A549 treated with AZD9567 at 1 μM for 4 hours (cell line): Measurements from ENCODE around the gene CHCT1. TPM values are rescaled to one million over a fixed set of nuclear protein-coding genes. Genes with fewer than 3 reads are reported as not detected.

Experiments used
- total RNA-seq: library from RNA; stranded (reverse); fragments of 200-300 nt; extraction: Qiagen RNA extraction; gene quantifications from 5 replicates; pipeline ENCODE4 v1.2.3, GENCODE V29; 2022; ENCODE audit not compliant: insufficient read depth

The CHCT1 gene
- 0.13 to 0.46 TPM (median 0.27 TPM) in 3 of 5 replicates, not detected in the others for total RNA-seq

DNA sequence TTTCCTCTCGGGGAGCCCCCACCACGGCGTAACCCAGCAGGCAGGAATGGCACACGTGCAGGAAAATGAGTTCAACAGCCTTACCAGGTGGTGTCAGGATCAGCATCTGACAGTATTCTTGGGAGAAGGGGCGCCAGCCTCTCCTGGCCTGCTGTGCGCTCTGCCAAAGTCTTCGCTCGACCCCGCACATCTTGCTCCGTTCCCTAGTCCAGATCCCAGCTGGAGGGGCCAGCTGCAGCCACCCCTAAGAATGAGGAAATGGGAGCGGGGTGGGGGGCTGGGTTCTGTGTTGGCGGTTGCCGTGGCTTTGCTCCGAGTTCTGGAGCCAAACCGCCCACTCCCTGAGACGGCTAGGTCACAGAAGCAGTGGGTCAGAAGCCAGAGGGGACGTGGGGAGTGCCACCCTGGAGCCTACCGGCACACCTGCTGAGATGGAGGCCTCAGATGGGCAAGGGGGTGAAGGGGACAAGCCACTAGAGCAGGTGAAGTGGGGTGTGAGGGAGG lies at the start of gene CHCT1:
Gene CHCT1 (plus strand): TSS at position 328 of the 504 bp plus-strand sequence. CDS start 104 bp downstream, at position 432.

DNA sequence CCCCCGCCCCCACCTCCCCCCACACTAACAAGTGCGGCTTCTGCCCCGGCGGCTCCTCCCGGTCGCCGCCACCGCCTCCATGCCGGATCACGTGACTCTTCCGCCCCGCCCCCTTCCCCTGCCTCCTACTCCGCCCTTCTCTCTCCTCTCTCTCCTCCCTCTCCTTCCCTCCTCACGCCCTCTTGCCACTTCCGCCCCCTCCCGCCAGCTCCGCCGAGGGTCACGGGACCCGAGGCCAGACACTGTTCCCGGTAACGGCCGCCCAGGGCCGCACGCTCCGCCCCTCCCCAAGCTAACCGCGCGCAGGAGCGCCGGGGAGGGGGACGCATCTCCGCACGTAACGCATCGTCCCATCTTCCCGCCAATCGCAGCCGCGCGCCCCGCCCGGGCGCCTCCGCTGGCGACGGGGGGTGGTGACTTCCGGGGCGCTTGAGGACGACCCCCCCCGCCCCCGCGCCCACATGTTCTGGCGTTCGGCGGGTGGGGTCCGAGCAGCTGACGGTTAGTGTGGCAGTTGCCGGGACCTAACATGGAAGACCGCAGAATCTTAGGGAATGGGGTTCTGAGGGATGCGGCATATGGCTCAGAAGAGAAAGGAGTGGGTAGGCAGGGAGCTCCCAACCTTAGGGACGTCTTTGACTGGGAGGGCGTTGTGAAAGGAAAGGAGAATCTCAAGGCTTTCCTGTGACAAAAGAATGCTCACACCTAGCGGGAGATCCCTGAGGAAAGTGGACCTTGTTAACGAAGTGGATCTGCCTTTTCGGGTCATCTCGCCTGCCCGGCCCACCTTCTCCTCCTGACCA lies 30.0 kb upstream of the CHCT1 start, which contains the start of gene USP32:
Gene USP32 (minus strand): TSS at position 92 of the 803 bp plus-strand sequence. CDS start 194 bp downstream, outside the sequence.

Other genes starting within 250 kb of the CHCT1 start
- 29.7 to 33.7 TPM (median 31.5 TPM) in 5 replicates for gene USP32, start 30.4 kb upstream of the CHCT1 start, total RNA-seq
- gene APPBP2, start 103.8 kb downstream of the CHCT1 start, total RNA-seq = 15.9 to 22.6 TPM (median 20.0 TPM) in 5 replicates
- 17.2 to 20.5 TPM (median 19.2 TPM) in 5 replicates for gene PPM1D, start 177.7 kb downstream of the CHCT1 start, total RNA-seq